RPMI8226 (cell line): ENCODE data around the gene CEP55.

Experiments used
- DNase-seq: peaks from one replicate; pipeline ENCODE4 v3.0.0-alpha.2; 2015

CEP55 gene

GRCh38 chr10:93567277-93568104, 71.1 kb downstream of the CEP55 start:
- DNase-seq: no peak

GRCh38 chr10:93568105-93568390, 71.6 kb downstream of the CEP55 start:
- DNase-seq: no peak

GRCh38 chr10:93570383-93570782, 74.0 kb downstream of the CEP55 start:
- no peak for DNase-seq

- no peak for DNase-seq
Measured at GRCh38 chr10:93572606-93573005, 76.2 kb downstream of the CEP55 start.

GRCh38 chr10:93573051-93573909, 76.9 kb downstream of the CEP55 start:
- no peak for DNase-seq

- DNase-seq: no peak
Measured at GRCh38 chr10:93573924-93574323, 77.5 kb downstream of the CEP55 start.

- no peak for DNase-seq
Measured at GRCh38 chr10:93576888-93577287, 80.5 kb downstream of the CEP55 start.

- DNase-seq: no peak
Measured at GRCh38 chr10:93577565-93577964, 81.2 kb downstream of the CEP55 start.
